H1 (cell line): ENCODE results near the gene SLC6A17. TPM values are rescaled to one million over a fixed set of nuclear protein-coding genes. Genes with fewer than 3 reads are reported as not detected.

ENCODE experiments used
- CTCF ChIA-PET: fragments of 300-600 bp; sonication (Branson Sonifier 250); formaldehyde crosslinking; loops from one replicate; lab custom pipeline; 2021; ENCODE audit not compliant: partially characterized antibody; lab: Charles Lee
- POLR2A ChIA-PET: fragments of 300-600 bp; sonication (Branson Sonifier 250); formaldehyde crosslinking; loops from one replicate; lab custom pipeline; 2021; ENCODE audit warnings: inconsistent platforms; ENCODE audit not compliant: partially characterized antibody; lab: Charles Lee
- DNase-seq, 2 experiments: peaks; one replicate each; pipeline versions ENCODE4 v3.0.0 to v3.0.0-alpha.2; 2010 to 2022; ENCODE audit warnings: low spot score in 2 of 2, low read depth in 1 of 2, mixed read lengths in 1 of 2
- FAIRE-seq: peaks from 2 replicates; lab custom pipeline; 2011; peaks lifted over from hg19 to GRCh38; lab: Jason Lieb, UNC
- H2AFZ ChIP-seq: 2 replicates; pipeline ENCODE4 v1.8.1; 2012; ENCODE audit warnings: low read length, inconsistent platforms
- H2AK5ac ChIP-seq: 2 replicates; pipeline ENCODE4 v1.6.1; 2013; ENCODE audit warnings: low read depth, low read length
- H2BK120ac ChIP-seq: replicated peaks from 2 replicates; pipeline ENCODE3; 2013; ENCODE audit warnings: low read depth, low read length, inconsistent platforms
- H2BK12ac ChIP-seq: 2 replicates; pipeline ENCODE4 v1.6.1; 2013; ENCODE audit warnings: low read depth, low read length
- H2BK15ac ChIP-seq: 2 replicates; pipeline ENCODE4 v1.6.1; 2013; ENCODE audit warnings: low read length
- H2BK20ac ChIP-seq: 2 replicates; pipeline ENCODE4 v1.6.1; 2013; ENCODE audit warnings: low read length
- H2BK5ac ChIP-seq: 2 replicates; pipeline ENCODE4 v1.6.1; 2013; ENCODE audit warnings: low read depth, low read length
- H3K14ac ChIP-seq: 2 replicates; pipeline ENCODE4 v1.6.1; 2013; ENCODE audit warnings: inconsistent platforms; ENCODE audit not compliant: insufficient read length
- H3K18ac ChIP-seq: 2 replicates; pipeline ENCODE4 v1.6.1; 2013; ENCODE audit warnings: low read length; ENCODE audit errors: extremely low read depth
- H3K23ac ChIP-seq: 2 replicates; pipeline ENCODE4 v1.6.1; 2013; ENCODE audit warnings: inconsistent platforms; ENCODE audit not compliant: insufficient read length
- H3K23me2 ChIP-seq: 2 replicates; pipeline ENCODE4 v1.6.1; 2013; ENCODE audit warnings: low read depth, low read length
- H3K27ac ChIP-seq: 2 replicates; pipeline ENCODE4 v1.6.1; 2011; ENCODE audit warnings: low read depth, low read length, inconsistent platforms
- H3K27me3 ChIP-seq, 4 experiments: replicated peaks in 1 of 4; 1 replicate in 1 of 4; 2 replicates in 3 of 4; pipeline versions ENCODE4 v1.6.1 to v1.8.1; 2011 to 2013; ENCODE audit warnings: low read length in 3 of 4, mild to moderate bottlenecking in 3 of 4, inconsistent platforms in 2 of 4, mixed read lengths in 2 of 4, moderate library complexity in 1 of 4; ENCODE audit not compliant: control insufficient read depth in 3 of 4, insufficient read depth in 3 of 4; ENCODE audit errors: extremely low read depth in 1 of 4
- H3K36me3 ChIP-seq, 4 experiments: 2 replicates each; pipeline versions ENCODE4 v1.6.1 to v1.8.1; 2011 to 2013; ENCODE audit warnings: mild to moderate bottlenecking in 4 of 4, low read length in 3 of 4, moderate library complexity in 2 of 4, control low read depth in 1 of 4, inconsistent platforms in 1 of 4; ENCODE audit not compliant: insufficient read depth in 4 of 4, control insufficient read depth in 2 of 4
- H3K4ac ChIP-seq: replicated peaks from 2 replicates; pipeline ENCODE3; 2013; ENCODE audit warnings: low read length, low read depth, mixed read lengths, inconsistent platforms; ENCODE audit not compliant: insufficient read length
- H3K4me1 ChIP-seq, 4 experiments: replicated peaks in 1 of 4; 1 replicate in 1 of 4; 2 replicates in 3 of 4; pipeline versions ENCODE4 v1.6.1 to v1.8.1; 2011 to 2013; ENCODE audit warnings: low read length in 3 of 4, inconsistent platforms in 2 of 4, mixed read lengths in 1 of 4; ENCODE audit not compliant: insufficient read depth in 4 of 4, control insufficient read depth in 3 of 4
- H3K4me2 ChIP-seq, 2 experiments: 2 replicates each; pipeline versions ENCODE4 v1.6.1 to v1.8.1; 2011 to 2013; ENCODE audit warnings: low read depth in 2 of 2, low read length in 2 of 2, control low read depth in 1 of 2, inconsistent platforms in 1 of 2, mild to moderate bottlenecking in 1 of 2; ENCODE audit not compliant: insufficient read depth in 1 of 2
- H3K4me3 ChIP-seq, 4 experiments: fragments of 200-600, 300-600 bp in 1 of 4; sonication (generic), shearing (Covaris generic), sonication (Bioruptor Twin) in 1 of 4; 2 replicates each; pipeline versions ENCODE4 v1.5.1 to v1.8.1; 2011 to 2016; ENCODE audit warnings: low read length in 4 of 4, low read depth in 3 of 4, control low read depth in 2 of 4, inconsistent platforms in 2 of 4, mild to moderate bottlenecking in 2 of 4, mixed read lengths in 1 of 4, moderate library complexity in 1 of 4; ENCODE audit not compliant: insufficient read depth in 2 of 4; ENCODE audit errors: extremely low read depth in 1 of 4
- H3K56ac ChIP-seq: replicated peaks from 2 replicates; pipeline ENCODE3; 2013; ENCODE audit warnings: low read depth, mild to moderate bottlenecking, mixed read lengths, low read length, inconsistent platforms; ENCODE audit not compliant: insufficient read length
- H3K79me1 ChIP-seq: 2 replicates; pipeline ENCODE4 v1.6.1; 2013; ENCODE audit warnings: low read depth, low read length, control low read depth
- H3K79me2 ChIP-seq, 2 experiments: 2 replicates each; pipeline versions ENCODE4 v1.6.1 to v1.8.1; 2012 to 2013; ENCODE audit warnings: low read length in 2 of 2, mild to moderate bottlenecking in 2 of 2, inconsistent platforms in 1 of 2; ENCODE audit not compliant: insufficient read depth in 2 of 2, control insufficient read depth in 1 of 2
- H3K9ac ChIP-seq, 4 experiments: replicated peaks in 1 of 4; 1 replicate in 1 of 4; 2 replicates in 3 of 4; pipeline versions ENCODE4 v1.6.1 to v1.8.1; 2011 to 2013; ENCODE audit warnings: low read depth in 3 of 4, low read length in 3 of 4, control low read depth in 2 of 4, mild to moderate bottlenecking in 2 of 4, moderate library complexity in 2 of 4, inconsistent platforms in 1 of 4; ENCODE audit errors: extremely low read depth in 1 of 4
- H3K9me3 ChIP-seq, 2 experiments: 2 replicates each; pipeline versions ENCODE4 v1.6.1 to v1.8.1; 2012 to 2013; ENCODE audit warnings: mild to moderate bottlenecking in 2 of 2, moderate library complexity in 2 of 2, control low read depth in 1 of 2, inconsistent platforms in 1 of 2, low read depth in 1 of 2, low read length in 1 of 2, mixed read lengths in 1 of 2; ENCODE audit not compliant: insufficient read depth in 2 of 2
- H4K20me1 ChIP-seq, 2 experiments: replicated peaks in 1 of 2; 2 replicates each; pipeline versions ENCODE3 to v1.8.1; 2011 to 2013; ENCODE audit warnings: inconsistent platforms in 2 of 2, low read length in 2 of 2, mild to moderate bottlenecking in 1 of 2; ENCODE audit not compliant: insufficient read depth in 2 of 2, control insufficient read depth in 1 of 2
- H4K5ac ChIP-seq: 2 replicates; pipeline ENCODE4 v1.6.1; 2013; ENCODE audit warnings: low read length, low read depth, mixed read lengths, inconsistent platforms; ENCODE audit not compliant: insufficient read length
- H4K8ac ChIP-seq: 2 replicates; pipeline ENCODE4 v1.8.0; 2013; ENCODE audit warnings: mild to moderate bottlenecking, moderate library complexity, low read length, inconsistent platforms; ENCODE audit not compliant: insufficient read depth; ENCODE audit errors: extremely low read depth
- H4K91ac ChIP-seq: replicated peaks from 2 replicates; pipeline ENCODE3; 2013; ENCODE audit warnings: low read length, mixed read lengths, inconsistent platforms; ENCODE audit not compliant: insufficient read length
- ATF2 ChIP-seq: IDR thresholded peaks from 2 replicates; pipeline ENCODE4 v1.6.1; 2012; ENCODE audit warnings: low read length, inconsistent platforms
- BACH1 ChIP-seq: IDR thresholded peaks from 2 replicates; pipeline ENCODE4 v1.6.1; 2012; ENCODE audit warnings: low read length, improper control_type of control experiment
- CBX5 ChIP-seq: fragments of 300-800, 300-1000 bp; sonication (generic); IDR thresholded peaks from 2 replicates; pipeline ENCODE4 v1.7.1; 2016; ENCODE audit warnings: antibody characterized with exemption, low read length, low read depth
- CHD1 ChIP-seq: IDR thresholded peaks from 2 replicates; pipeline ENCODE4 v1.6.1; 2012; ENCODE audit warnings: low read depth, low read length, improper control_type of control experiment
- JUN ChIP-seq: IDR thresholded peaks from 2 replicates; pipeline ENCODE4 v1.6.1; 2011; ENCODE audit warnings: low read depth, mild to moderate bottlenecking, improper control_type of control experiment, low read length
- KDM5A ChIP-seq: fragments of 200-600 bp; IDR thresholded peaks from 2 replicates; pipeline ENCODE4 v1.7.1; 2012; ENCODE audit warnings: mild to moderate bottlenecking, low read length, inconsistent platforms, mixed read lengths
- MAX ChIP-seq: IDR thresholded peaks from 2 replicates; pipeline ENCODE4 v1.6.1; 2012; ENCODE audit warnings: inconsistent platforms
- RXRA ChIP-seq: IDR thresholded peaks from 2 replicates; pipeline ENCODE4 v1.6.1; 2011; ENCODE audit warnings: low read depth, mild to moderate bottlenecking, low read length, moderate library complexity; ENCODE audit not compliant: insufficient read depth
- SAP30 ChIP-seq: fragments of 300-600 bp; sonication (generic); IDR thresholded peaks from 2 replicates; pipeline ENCODE4 v1.7.1; 2012; ENCODE audit warnings: low read length, moderate library complexity, mild to moderate bottlenecking, inconsistent platforms; ENCODE audit not compliant: insufficient read depth, insufficient replicate concordance
- SUZ12 ChIP-seq: fragments of 200-600 bp; sonication (generic); IDR thresholded peaks from 2 replicates; pipeline ENCODE4 v1.6.1; 2012; ENCODE audit warnings: mild to moderate bottlenecking, inconsistent platforms, low read length, moderate library complexity, mixed read lengths
- TAF1 ChIP-seq: IDR thresholded peaks from 2 replicates; pipeline ENCODE4 v1.6.1; 2011; ENCODE audit warnings: mild to moderate bottlenecking, low read depth, low read length
- TCF12 ChIP-seq: IDR thresholded peaks from 2 replicates; pipeline ENCODE4 v1.6.1; 2011; ENCODE audit warnings: low read depth, mild to moderate bottlenecking, low read length
- WGBS, 2 experiments: shearing (Covaris generic) in 1 of 2; methylation state at CpG; one replicate each; pipeline versions ENCODE4 v1.1.6 to v1.1.7; 2013 to 2015; ENCODE audit warnings: low lambda C conversion rate in 2 of 2, mixed read lengths in 2 of 2, inconsistent platforms in 1 of 2, low coverage in 1 of 2, missing lambda C conversion rate in 1 of 2; ENCODE audit not compliant: insufficient replicate concordance in 2 of 2, insufficient coverage in 1 of 2, insufficient read length in 1 of 2; ENCODE audit errors: extremely low coverage in 1 of 2, missing lambda C conversion rate in 1 of 2; 5-methylcytosine and 5-hydroxymethylcytosine counted together
- polyA plus RNA-seq, 7 experiments: library from polyadenylated mRNA; depleted of rRNA in 3 of 7; stranded (reverse) in 5 of 7; unstranded in 2 of 7; fragments of >200 nt in 5 of 7; fragments of 200-250 nt in 2 of 7; gene quantifications; 1 replicate in 5 of 7; 2 replicates in 1 of 7; 4 replicates in 1 of 7; pipeline versions ENCODE4 v1.2.1 to v1.2.3, GENCODE V29; 2011 to 2013; ENCODE audit warnings: missing spikeins in 2 of 7, mixed read lengths in 2 of 7
- total RNA-seq: library from RNA; stranded (reverse); fragmentation: NEBNext Ultra II Directional; extraction: Animal tissue kit (Norgen Biotek cat#: 25700); gene quantifications from 2 replicates; pipeline ENCODE4 v1.2.1, GENCODE V29; 2021

Gene SLC6A17
- total and polyA plus RNA-seq, 2 of the 8 experiments (the other 6 are each of a cell fraction or from before 2014, with no cell fraction given), result 0.15 to 0.28 TPM

- Histone ChIP-seq H3K27me3 (no peaks in the 10 kb centered on the region), H3K23ac (no peak overlapping the region), H3K79me2 (no peaks in the 10 kb centered on the region), H4K8ac (no peak overlapping the region), H2AK5ac (no peak overlapping the region), H2AFZ (no peak overlapping the region), H4K91ac (no peak overlapping the region), H3K27ac (no peak overlapping the region), H3K9me3 (no peaks in the 10 kb centered on the region), H3K9ac (no peak overlapping the region), H4K20me1 (peaks cover 2 to 4% of the 10 kb centered on the region in 2 experiments), H2BK12ac (no peak overlapping the region), H3K4me2 (no peak overlapping the region), H4K5ac (no peak overlapping the region), H2BK15ac (no peak overlapping the region), H3K4ac (no peak overlapping the region), H3K56ac (no peak overlapping the region), H3K14ac (no peak overlapping the region), H3K4me1 (peaks cover 0 to 4% (median 2%) of the 10 kb centered on the region in 4 experiments; a peak in 1 of 7 replicates), H2BK5ac (0 out of 2 replicates have a peak overlapping the region, but pooled peaks have one; percentile 35), H3K79me1 (no peaks in the 10 kb centered on the region; the same call in 1 of the 2 replicates), H2BK20ac (no peak overlapping the region), H3K18ac (no peak overlapping the region), H3K4me3 (no peak overlapping the region), H3K23me2 (no peaks in the 10 kb centered on the region), H3K36me3 (peaks cover 0 to 5% (median 0%) of the 10 kb centered on the region in 4 experiments; a peak in 3 of 8 replicates), H2BK120ac (no peak overlapping the region)
- FAIRE-seq, result no peak
- CTCF ChIA-PET, result interaction anchor here (0.6 to 3.0 kb wide), 9 partner anchors 13 to 237 kb away, joined by 3 to 17 read pairs (median 4); no protein-coding TSS in a partner anchor
- WGBS, 2 experiments, result 87% methylated on average over 9 of the region's 9 CpGs; no CpG with 5 or more reads in 1 of the 2 experiments
- TF ChIP-seq CHD1, result no peak
- TF ChIP-seq JUN, result no peak
- TF ChIP-seq KDM5A, result no peak
- TF ChIP-seq RXRA, result no peak
- no peak for TF ChIP-seq TAF1
- TF ChIP-seq BACH1, result no peak
- TF ChIP-seq SUZ12, result no peak
- TF ChIP-seq SAP30, result no peak
- TF ChIP-seq ATF2, result no peak
- no peak for TF ChIP-seq MAX
- no peak for TF ChIP-seq CBX5
- TF ChIP-seq TCF12, result no peak
- POLR2A ChIA-PET, result interaction anchor here (1.5 to 1.6 kb wide), 2 partner anchors 10 to 12 kb away, joined by 5 to 6 read pairs; no protein-coding TSS in a partner anchor
- no peak for DNase-seq
Observed at GRCh38 chr1:110228869-110229268, 78.6 kb downstream of the SLC6A17 start.
